OCI-LY7 (cell line): ENCODE data around the gene ACIN1. TPM values are rescaled to one million over a fixed set of nuclear protein-coding genes. Genes with fewer than 3 reads are reported as not detected.

ENCODE experiments used
- BruUV-seq: library from RNA; stranded (reverse); fragments of 400-500 nt; replicated peaks from 2 replicates; lab custom pipeline; 2021; lab: Mats Ljungman, UMichigan
- CTCF ChIA-PET: fragments of 300-600 bp; sonication (Branson Sonifier 250); formaldehyde crosslinking; loops from one replicate; lab custom pipeline; 2022; ENCODE audit warnings: antibody characterized with exemption; ENCODE audit not compliant: unreplicated experiment; lab: Charles Lee
- POLR2A ChIA-PET: fragments of 300-600 bp; sonication (Branson Sonifier 250); formaldehyde crosslinking; loops from one replicate; lab custom pipeline; 2022; ENCODE audit warnings: antibody characterized with exemption; lab: Charles Lee
- DNase-seq: peaks from one replicate; pipeline ENCODE4 v3.0.0-alpha.2; 2015; ENCODE audit warnings: low spot score
- H2AFZ ChIP-seq: fragments of 200-600 bp; sonication (generic), shearing (Covaris generic); 2 replicates; pipeline ENCODE4 v1.6.1; 2014; ENCODE audit warnings: mild to moderate bottlenecking, antibody characterized with exemption, low read length, moderate library complexity
- H3K27ac ChIP-seq: fragments of 200-600 bp; sonication (generic); 2 replicates; pipeline ENCODE4 v1.5.1; 2014; ENCODE audit warnings: mixed run types, low read depth, mild to moderate bottlenecking, moderate library complexity, low read length, inconsistent platforms; ENCODE audit not compliant: poor library complexity, severe bottlenecking
- H3K36me3 ChIP-seq: fragments of 200-600 bp; sonication (generic); 2 replicates; pipeline ENCODE4 v1.6.1; 2014; ENCODE audit warnings: mild to moderate bottlenecking, antibody characterized with exemption, low read length, moderate library complexity, mixed read lengths; ENCODE audit not compliant: insufficient read depth
- H3K4me1 ChIP-seq: fragments of 200-600 bp; sonication (generic); 2 replicates; pipeline ENCODE4 v1.5.1; 2014; ENCODE audit warnings: mild to moderate bottlenecking, low read length; ENCODE audit not compliant: insufficient read depth, poor library complexity, severe bottlenecking
- H3K4me2 ChIP-seq: fragments of 200-600 bp; sonication (generic); 2 replicates; pipeline ENCODE4 v1.6.1; 2014; ENCODE audit warnings: mild to moderate bottlenecking, low read length
- H3K4me3 ChIP-seq: fragments of 200-600 bp; sonication (generic); 2 replicates; pipeline ENCODE4 v1.5.1; 2014; ENCODE audit warnings: mild to moderate bottlenecking, low read depth, low read length; ENCODE audit not compliant: poor library complexity, severe bottlenecking
- H3K79me2 ChIP-seq: fragments of 200-600 bp; sonication (generic); 2 replicates; pipeline ENCODE4 v1.6.1; 2016; ENCODE audit warnings: low read depth, mild to moderate bottlenecking, low read length, moderate library complexity, mixed read lengths; ENCODE audit not compliant: insufficient read depth
- H3K9me2 ChIP-seq: fragments of 200-600 bp; sonication (generic); 2 replicates; pipeline ENCODE4 v1.6.1; 2016; ENCODE audit warnings: mild to moderate bottlenecking, low read length, mixed read lengths; ENCODE audit not compliant: insufficient read depth
- H3K9me3 ChIP-seq: fragments of 200-600 bp; sonication (generic); 2 replicates; pipeline ENCODE4 v1.6.1; 2014; ENCODE audit warnings: mild to moderate bottlenecking, mixed run types, low read length, mixed read lengths
- H4K20me1 ChIP-seq: fragments of 200-600 bp; sonication (generic); 2 replicates; pipeline ENCODE4 v1.6.1; 2014; ENCODE audit warnings: mild to moderate bottlenecking, antibody characterized with exemption, low read length, moderate library complexity, mixed read lengths; ENCODE audit not compliant: insufficient read depth
- CTCF ChIP-seq: fragments of 200-600 bp; sonication (generic); conservative IDR thresholded peaks from 2 replicates; pipeline ENCODE4 v1.5.1; 2014; ENCODE audit warnings: mild to moderate bottlenecking, antibody characterized with exemption, low read length, moderate library complexity, mixed read lengths
- EZH2phosphoT487 ChIP-seq: fragments of 200-600 bp; sonication (generic); IDR thresholded peaks from 2 replicates; pipeline ENCODE4 v1.6.1; 2018; ENCODE audit warnings: low read depth, borderline replicate concordance, mild to moderate bottlenecking, mixed run types, antibody characterized with exemption, low read length, moderate library complexity, mixed read lengths
- intact Hi-C: fragments of 100-400 bp; cut with micrococcal nuclease; formaldehyde crosslinking; loops from one replicate; pipeline ENCODE4 v1.10.0; 2022; ENCODE audit not compliant: unreplicated experiment
- total RNA-seq, 2 experiments: library from RNA; depleted of rRNA in 1 of 2; stranded (reverse); fragments of >200 nt in 1 of 2; shearing (Covaris generic) in 1 of 2; gene quantifications; 2 replicates each; pipeline ENCODE4 v1.2.3, GENCODE V29; 2014 to 2022

Gene ACIN1
- total RNA-seq, 2 experiments from 2014 or later: 107 to 206 TPM

GRCh38 chr14:23118506-23119362, 23.8 kb upstream of the ACIN1 start, which contains the start of gene CEBPE:
Gene CEBPE, minus strand, starts transcription at chr14:23119255. Its CDS starts 164 bp downstream, at chr14:23119091.
- peak within 1 kb of the TSS; percentile 88 for H3K27ac ChIP-seq
- ChIA-PET POLR2A (interaction anchor here (0.6 to 5.2 kb wide), 6 partner anchors 19 to 1642 kb away, joined by 3 to 68 read pairs (median 6); partner anchors contain the start of genes ACIN1, C14orf119, PABPN1 and RAB2B), CTCF (interaction anchor here (0.8 to 3.2 kb wide), 3 partner anchors 50 to 71 kb away, joined by 4 to 69 read pairs (median 8); partner anchors contain the start of gene SLC7A8)
- H3K4me3 ChIP-seq: peak within 1 kb of the TSS; percentile 29
- no TSS peak for BruUV-seq
- no peak for DNase-seq
- peak within 1 kb of the TSS; percentile 85 for H2AFZ ChIP-seq
- no peaks in the 10 kb centered on the region for H3K9me2 ChIP-seq
- H4K20me1 ChIP-seq: no peaks in the 10 kb centered on the region
- no peak for TF ChIP-seq EZH2phosphoT487
- no peak for TF ChIP-seq CTCF
- H3K79me2 ChIP-seq: no peaks in the 10 kb centered on the region
- H3K9me3 ChIP-seq: no peaks in the 10 kb centered on the region
- peak within 1 kb of the TSS; percentile 72 for H3K4me2 ChIP-seq
- no peaks in the 10 kb centered on the region for H3K36me3 ChIP-seq
- intact Hi-C loops: no loop called here
- H3K4me1 ChIP-seq: peaks cover 38% of the 10 kb centered on the region

GRCh38 chr14:23117371-23118020, 22.6 kb upstream of the ACIN1 start:
- Histone ChIP-seq H3K4me3 (no peak overlapping the region), H3K4me2 (no peak overlapping the region), H3K79me2 (no peaks in the 10 kb centered on the region), H3K4me1 (peaks cover 38% of the 10 kb centered on the region), H3K9me2 (no peaks in the 10 kb centered on the region), H3K36me3 (no peaks in the 10 kb centered on the region), H3K27ac (no peak overlapping the region), H2AFZ (no peak overlapping the region), H4K20me1 (no peaks in the 10 kb centered on the region), H3K9me3 (no peaks in the 10 kb centered on the region)
- ChIA-PET POLR2A (no interaction called here), CTCF (no interaction called here)
- BruUV-seq: no TSS peak
- DNase-seq: no peak
- intact Hi-C loops: no loop called here
- TF ChIP-seq CTCF (no peak), EZH2phosphoT487 (no peak)
